LoVo (cell line): ENCODE measurements around the gene SLC25A18.
"Not testable (repeated sequence)": the region's sequence is repeated elsewhere in the genome, so short reads cannot be mapped to it uniquely, and the experiment has no call there.

ENCODE experiments used
- DNase-seq: peaks from one replicate; pipeline ENCODE4 v3.0.0-alpha.2; 2016; ENCODE audit warnings: low spot score

SLC25A18 gene

GRCh38 chr22:17607891-17608521, 44.7 kb downstream of the SLC25A18 start:
- no peak for DNase-seq

DNA sequence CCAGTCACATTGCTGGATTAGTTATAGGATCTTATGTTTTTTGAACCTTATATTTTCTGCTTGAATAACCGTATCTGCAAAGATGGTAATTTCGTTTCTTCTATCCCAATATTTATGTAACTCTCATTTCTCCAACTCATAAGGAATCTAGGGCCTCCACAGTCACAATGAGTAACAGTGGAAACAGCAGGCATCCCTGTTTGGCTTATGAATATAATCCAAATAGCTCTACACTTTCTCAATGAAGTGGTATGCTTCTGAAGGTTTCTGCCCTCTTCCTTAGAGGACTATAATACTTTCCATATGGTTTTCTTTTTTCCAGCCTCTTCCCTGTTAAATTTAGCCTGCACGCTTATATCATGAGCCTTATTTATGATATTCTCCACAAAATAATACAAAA, 48.8 kb downstream of the SLC25A18 start:
- no peak for DNase-seq

DNA sequence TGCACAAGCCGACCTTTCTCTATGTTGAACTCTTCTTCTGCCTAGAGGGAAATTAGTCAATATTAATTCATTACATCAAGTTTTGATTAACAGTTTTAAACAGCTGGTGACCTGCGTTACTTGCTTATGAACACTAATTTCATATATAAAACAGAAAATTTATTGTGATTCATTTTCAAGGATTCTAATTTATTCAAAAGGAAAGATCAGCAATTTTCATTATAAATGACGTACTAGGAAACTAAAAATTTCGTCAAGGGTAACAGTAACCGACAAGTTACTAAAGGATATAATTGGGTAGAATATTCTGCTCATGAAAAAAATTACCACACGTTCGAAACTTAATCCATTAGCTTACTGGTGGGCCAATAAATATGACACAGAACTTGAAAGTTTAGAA, 50.0 kb downstream of the SLC25A18 start:
- DNase-seq, result no peak

GRCh38 chr22:17627961-17628405, 64.7 kb downstream of the SLC25A18 start:
- no peak for DNase-seq

GRCh38 chr22:17628406-17629172, 65.3 kb downstream of the SLC25A18 start, which contains the start of gene ATP6V1E1:
TSS of gene ATP6V1E1 (minus strand) at chr22:17628749. CDS start at chr22:17628635, 114 bp downstream.
- peak; percentile 97 for DNase-seq

DNA sequence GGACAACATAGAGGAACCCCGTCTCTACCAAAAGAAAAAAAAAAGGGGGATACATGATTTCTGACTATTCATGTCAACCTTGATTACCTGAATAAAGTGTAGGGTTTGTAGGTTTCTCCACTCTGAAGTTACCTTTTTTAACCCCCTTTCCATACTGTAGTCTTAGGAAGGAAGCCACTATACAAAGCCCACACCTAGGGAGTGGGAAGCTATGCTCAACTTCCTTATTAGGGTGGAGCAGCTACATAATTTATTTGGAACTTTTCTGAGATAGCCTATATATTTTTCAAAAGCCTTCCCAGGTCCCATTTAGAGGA, 65.8 kb downstream of the SLC25A18 start:
- DNase-seq, result peak; percentile 30

DNA sequence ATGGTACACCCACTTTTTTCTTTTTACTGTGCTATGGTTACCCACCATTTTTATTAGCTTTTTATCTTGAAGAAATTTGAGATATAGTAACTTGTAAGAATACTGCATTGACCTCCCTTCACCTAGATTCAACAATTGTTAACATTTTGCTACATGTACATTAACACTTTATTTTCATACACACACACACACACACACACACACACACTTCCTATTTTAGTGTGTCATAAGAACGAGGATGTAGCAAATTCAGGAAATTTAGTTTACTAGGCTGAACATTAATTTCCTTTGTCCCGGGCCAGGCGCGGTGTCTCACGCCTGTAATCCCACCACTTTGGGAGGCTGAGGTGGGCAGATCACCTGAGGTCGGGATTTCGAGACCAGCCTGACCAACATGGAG, 66.3 kb downstream of the SLC25A18 start:
- no peak for DNase-seq

DNA sequence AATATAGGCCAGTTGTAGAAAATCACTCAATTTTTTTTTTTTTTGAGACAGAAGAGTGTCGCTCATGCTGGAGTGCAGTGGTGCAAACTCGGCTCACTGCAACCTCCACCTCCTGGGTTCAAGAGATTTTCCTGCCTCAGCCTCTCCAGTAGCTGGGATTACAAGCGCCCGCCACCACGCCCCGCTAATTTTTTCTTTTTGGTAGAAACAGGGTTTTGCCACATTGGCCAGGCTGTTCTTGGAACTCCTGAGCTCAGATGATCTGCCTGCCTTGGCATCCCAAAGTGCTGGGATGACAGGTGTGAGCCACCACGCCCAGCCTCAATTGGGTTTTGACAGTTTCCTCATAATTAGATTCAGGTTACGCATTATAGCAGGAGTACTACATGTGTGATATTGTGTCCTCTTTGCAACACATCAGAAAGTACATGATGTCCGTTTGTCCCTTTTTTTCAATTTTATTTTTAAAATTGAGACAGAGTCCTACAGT, 67.8 kb downstream of the SLC25A18 start:
- DNase-seq, result no peak

- peak; percentile 86 for DNase-seq
Observed at GRCh38 chr22:17633217-17633997, 70.1 kb downstream of the SLC25A18 start.

- DNase-seq, result no peak
Observed at GRCh38 chr22:17633998-17634323, 70.7 kb downstream of the SLC25A18 start.

DNA sequence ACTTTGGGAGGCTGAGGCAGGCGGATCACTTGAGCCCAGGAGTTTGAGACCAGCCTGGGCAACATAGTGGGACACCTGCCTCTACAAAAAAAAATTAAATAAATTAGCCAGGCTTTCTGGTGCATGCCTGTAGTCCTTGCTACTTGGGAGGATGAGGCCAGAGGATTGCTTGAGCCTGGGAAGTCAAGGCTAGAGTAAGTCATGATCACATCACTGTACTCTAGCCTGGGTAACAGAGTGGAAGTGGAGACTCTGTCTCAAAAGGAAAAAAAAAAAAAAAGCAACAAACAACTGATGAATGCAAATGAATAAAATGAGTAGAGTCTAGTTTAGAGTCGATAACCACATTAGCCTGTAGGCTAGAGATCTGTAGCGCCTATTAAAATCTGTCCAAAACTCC, 71.4 kb downstream of the SLC25A18 start:
- DNase-seq, result no peak

DNA sequence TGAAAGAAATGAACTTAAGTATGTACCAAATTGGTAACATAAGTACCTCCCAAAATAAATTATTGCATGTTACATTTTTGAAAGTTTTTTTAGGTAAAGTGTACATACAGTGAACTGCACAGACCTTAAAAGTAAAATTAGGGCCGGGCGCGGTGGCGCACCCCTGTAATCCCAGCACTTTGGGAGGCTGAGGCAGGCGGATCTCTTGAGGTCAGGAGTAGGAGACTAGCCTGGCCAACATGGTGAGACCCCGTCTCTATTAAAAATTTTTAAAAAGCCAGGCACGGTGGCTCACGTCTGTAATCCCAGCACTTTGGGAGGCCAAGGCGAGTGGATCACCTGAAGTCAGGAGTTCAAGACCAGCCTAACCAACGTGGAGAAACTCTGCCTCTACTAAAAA, 73.6 kb downstream of the SLC25A18 start:
- DNase-seq, result not testable (repeated sequence)

DNA sequence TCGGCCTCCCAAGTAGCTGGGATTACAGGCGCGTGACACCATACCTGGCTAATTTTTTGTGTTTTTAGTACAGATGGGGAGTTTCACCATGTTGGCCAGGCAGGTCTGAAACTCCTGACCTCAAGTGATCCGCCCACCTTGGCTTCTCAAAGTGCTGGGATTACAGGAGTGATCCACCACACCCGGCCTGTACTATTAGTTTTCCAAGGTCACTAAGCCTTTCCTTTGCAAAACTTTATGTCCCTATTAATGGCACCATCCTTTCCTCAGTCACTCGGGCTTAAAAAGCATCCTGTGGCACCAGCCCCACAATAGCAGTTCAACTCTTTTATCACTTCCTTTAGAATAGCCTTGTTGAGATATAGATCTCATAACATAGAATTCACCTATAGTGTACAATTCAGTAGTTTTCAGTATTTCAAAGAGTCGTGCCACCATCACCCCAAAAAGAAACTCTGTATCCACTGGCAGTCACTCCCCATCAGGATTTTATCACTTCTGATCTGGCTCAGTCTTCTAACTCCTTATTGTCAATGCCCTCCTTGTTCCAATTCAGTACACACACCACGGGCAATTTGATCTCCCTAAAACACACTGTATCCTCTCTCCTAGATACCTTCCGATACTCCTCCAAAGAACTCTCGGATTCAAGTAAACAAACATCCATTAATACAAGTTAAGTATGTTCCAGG, 74.3 kb downstream of the SLC25A18 start:
- no peak for DNase-seq

DNA sequence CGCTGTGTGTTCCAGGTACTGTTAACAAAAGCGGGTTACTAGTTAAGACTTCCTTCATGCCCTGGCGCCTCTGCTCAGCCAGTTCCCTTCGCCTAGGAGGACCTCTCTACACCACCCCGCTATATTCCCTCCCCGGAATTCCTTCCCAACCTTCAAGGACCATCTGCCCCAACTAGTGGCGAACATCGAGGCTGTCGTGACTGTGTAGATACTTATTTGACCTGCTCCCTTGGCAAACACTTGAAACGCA, 74.8 kb downstream of the SLC25A18 start:
- DNase-seq, result peak; percentile 56

DNA sequence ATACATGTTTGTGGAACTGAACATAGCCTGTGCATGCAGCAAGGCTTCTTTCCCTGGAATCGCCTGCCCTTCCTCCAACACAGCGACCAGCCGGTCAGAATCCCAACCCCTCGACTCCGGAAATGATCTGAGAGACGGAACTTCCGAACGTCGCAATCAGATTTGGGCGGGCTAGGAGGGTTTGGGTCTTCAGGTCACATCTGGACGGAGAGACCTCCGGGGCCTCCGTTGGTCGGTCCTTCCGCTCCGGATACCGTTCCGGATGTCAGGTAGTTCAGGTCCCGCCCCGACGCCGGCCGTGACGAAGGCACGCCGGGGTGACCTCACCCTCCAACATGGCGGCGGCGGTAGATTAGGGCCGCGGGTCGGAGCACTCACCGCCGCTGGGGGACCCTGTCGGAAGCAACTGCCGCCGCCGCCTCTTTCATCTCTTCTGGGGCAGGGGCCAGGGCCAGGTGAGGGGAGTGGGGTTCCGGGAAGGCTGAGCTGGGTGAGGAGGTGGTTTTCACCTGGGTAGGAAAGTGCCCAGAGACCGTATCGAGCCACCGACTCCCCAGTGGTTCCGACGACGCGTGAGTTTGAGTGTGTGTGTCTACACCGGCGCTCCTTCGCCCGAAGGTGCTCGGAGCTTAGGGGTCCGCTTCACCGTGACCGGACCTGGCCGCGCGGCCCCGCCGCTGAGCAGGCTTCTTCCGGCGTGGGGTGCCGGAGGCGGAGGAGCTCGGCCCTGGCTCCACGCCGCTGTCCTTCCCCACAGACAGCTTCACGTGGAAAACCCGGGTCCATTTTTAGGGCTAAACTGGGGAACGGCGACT, 75.3 kb downstream of the SLC25A18 start, which contains the start of gene BCL2L13:
Gene BCL2L13, plus strand, starts transcription at position 326 of the 815 bp plus-strand sequence. CDS start 16,955 bp downstream, outside the sequence.
- peak; percentile 88 for DNase-seq

- peak; percentile 59 for DNase-seq
Observed at GRCh38 chr22:17639247-17639741, 76.0 kb downstream of the SLC25A18 start.
